GM18907 (cell line): ENCODE results near the gene C20orf204.

Experiments used
- ATAC-seq: cut with Tn5 transposase; IDR thresholded peaks from one replicate; pipeline ENCODE4 v1.9.1; 2021; ENCODE audit warnings: mild to moderate bottlenecking, moderate library complexity; ENCODE audit not compliant: unreplicated experiment

Gene C20orf204

GRCh38 chr20:64041040-64041780 is 5.2 kb downstream of the C20orf204 start:
- no peak for ATAC-seq

DNA sequence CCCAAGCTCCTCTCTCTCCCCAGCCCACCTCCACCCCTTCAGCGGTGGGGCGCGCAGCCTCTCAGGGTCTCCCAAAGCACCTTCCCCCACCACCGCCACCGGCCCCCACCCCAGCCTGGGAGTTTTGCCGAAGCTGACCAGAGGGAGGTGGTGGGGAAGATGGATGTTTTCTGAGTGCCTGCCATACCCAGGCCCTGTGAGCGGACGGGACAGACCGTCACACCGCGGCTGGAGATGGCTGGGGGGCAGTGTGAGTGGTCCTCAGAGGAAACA is 5.7 kb downstream of the C20orf204 start:
- no peak for ATAC-seq

DNA sequence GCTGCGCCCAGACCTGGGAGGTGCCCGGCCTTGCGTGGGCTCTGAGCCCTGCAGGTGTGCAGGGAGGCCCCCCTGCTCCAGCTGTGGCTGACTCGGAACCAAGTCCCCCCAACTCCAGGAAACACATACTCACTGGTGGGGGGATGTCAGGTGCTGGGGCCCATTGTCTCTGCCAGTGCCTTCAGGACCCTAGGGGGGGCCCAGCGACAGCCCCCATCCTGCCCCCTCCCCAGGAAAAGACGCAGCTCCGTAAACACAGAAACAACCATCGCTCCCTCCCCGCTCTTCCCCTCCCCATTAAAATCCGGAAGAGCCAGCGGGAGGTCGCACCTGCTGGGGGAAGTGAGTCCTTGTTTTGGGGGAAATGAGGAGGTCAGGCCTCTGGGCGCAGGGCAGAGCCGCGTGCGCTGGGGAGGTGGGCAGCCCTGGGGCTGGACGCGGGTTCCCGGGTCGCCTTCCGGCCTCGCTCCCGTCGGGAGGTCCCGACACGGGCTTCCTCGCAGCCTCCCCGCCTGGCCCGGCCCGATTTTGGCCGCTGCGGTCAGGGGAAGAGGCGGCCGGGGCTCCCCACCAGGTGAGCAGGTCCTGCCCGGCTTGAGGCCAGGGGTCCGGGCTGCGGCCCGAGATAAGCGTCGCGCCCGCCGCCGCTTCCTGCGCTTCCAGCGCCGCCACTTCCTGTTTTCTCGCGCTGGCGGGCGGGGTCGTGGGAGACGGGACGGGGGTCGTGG is 6.2 kb downstream of the C20orf204 start:
- no peak for ATAC-seq

GRCh38 chr20:64043768-64044167 is 7.8 kb downstream of the C20orf204 start:
- ATAC-seq, result no peak

DNA sequence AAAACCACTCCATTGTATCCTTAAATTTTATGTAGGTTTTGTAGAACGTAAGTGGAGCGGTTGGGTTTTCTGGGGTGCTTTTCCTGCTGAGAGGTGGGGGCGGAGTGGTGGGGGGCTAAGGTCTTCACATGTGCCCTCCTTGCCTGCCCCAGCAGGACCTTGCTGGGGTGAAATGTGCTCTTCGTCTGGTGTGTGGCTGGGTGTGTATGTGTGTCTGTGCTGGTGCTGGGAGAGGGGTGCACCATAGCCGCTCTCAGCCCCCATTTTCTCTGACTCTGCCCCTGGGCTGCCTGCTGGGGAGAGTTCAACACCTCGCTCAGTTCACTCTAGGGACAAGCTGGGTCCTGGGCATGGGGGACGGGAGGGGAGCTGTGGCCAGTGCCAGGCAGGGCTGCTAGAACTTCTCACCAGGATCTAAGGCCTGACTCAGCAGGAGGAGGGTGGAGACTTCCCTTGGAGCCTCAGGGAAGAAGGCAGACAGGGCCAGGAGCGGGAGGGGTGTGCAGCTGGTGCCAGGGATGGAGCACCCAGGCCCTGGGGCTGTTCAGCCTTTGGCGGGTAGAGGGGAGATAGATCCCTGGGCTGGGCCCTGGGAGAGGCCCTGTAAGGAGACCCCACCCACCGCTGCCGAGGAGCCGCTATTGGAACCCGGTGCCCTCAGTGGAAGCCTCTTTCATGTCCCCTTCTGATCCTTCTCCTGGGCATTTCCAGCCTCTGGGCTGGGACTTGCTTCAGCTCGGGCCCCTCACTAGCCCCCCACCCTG is 8.7 kb downstream of the C20orf204 start:
- ATAC-seq, result no peak

- ATAC-seq, result no peak
Measured at GRCh38 chr20:64045346-64046011, 9.5 kb downstream of the C20orf204 start.

DNA sequence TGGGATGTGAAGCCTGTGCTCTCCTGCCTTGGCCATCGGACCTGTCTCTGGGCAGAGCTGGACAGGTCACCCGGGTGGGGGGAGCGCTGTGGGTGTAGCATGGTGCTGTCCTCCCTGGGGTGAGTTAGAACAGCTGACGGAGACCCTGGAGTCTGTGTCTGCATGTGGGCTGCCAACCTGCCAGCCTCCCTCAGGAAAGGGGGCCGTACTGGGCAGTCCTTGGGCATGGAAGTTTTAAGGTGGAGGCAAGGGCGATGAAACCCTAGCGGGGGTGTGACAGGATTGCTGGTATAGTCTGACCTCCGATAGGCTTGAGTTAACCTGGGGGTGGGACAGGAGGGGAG is 11.0 kb downstream of the C20orf204 start:
- ATAC-seq, result no peak

DNA sequence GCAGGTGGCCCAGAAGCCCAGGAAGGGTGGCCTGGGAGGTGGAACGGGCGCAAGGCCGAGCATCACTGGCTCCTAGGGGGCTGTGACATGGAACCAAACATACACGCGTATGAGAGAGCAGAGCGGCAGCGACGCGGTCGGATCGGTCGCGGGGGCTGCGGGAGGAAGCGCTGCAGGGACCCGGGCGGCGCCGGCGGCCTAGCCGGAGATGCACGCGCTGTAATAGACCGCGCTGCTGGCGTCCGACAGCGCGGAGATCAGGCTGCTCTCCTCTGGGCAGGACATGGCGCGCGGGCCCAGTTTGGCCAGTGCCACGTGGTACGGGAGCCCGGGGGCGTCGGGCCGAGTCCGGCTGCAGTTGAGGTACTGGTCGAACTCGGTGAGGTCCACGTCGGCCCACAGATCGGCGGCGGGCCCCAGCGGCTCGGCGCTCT is 12.0 kb downstream of the C20orf204 start:
- no peak for ATAC-seq

DNA sequence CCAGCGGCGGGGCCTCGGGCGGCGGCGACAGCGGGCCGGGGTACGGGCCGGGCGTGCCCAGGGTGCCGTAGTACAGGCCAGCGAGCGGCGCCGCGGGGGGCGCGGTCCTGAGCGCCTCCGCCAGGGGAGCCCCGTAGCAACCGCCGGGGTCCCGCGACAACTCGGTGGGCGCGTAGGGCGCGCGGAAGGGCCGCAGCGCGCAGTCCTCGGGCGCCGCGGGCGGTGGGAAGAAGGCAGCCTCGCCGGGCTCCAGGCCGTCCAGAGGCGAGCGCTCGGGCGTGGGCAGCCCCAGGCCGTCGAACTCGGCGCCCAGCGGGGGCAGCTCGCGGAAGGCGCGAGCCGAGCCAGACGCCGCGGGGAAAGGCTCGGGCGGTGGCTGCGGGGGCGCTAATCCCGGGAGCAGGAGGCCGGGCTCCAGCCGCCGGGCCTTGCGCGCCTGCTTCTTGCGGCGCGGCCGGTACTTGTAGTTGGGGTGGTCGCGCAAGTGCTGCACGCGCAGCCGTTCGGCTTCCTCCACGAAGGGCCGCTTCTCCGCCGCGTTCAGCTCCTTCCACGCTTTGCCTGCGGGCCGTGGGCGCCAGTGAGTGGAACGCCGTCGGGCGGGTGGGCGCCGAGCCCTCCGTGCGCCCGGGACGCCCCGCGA is 12.5 kb downstream of the C20orf204 start:
- ATAC-seq, result no peak

- no peak for ATAC-seq
Measured at GRCh38 chr20:64049060-64049877, 13.3 kb downstream of the C20orf204 start, which contains the start of gene SOX18. Gene SOX18, minus strand, starts transcription at chr20:64049639. Its CDS starts 123 bp downstream, at chr20:64049516.

GRCh38 chr20:64049878-64050260 is 13.9 kb downstream of the C20orf204 start:
- no peak for ATAC-seq

- ATAC-seq, result no peak
Measured at GRCh38 chr20:64050261-64051032, 14.5 kb downstream of the C20orf204 start.

DNA sequence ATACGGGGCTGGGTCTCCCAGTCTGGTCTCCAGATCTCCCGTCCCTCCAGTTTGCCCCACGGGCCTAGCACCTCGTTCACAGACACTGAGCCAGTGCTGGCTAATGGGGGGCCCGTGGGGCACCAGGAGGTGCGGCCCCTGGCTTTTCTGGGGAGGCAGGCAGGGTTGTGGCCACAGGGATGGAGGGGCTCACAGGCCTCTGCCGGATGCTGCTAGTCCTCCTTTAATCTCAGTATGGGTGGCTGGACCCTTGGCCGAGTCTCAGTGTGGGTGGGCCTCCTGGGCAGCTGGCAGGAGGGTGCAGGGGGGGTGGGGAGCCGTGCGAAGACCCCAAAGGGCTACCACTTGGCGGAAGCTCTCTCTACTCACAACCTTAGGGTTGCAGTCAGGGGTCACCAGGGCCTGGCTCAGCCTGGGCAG is 15.1 kb downstream of the C20orf204 start:
- ATAC-seq, result no peak

- no peak for ATAC-seq
Measured at GRCh38 chr20:64051561-64052325, 15.8 kb downstream of the C20orf204 start.

- no peak for ATAC-seq
Measured at GRCh38 chr20:64052326-64052722, 16.3 kb downstream of the C20orf204 start.

DNA sequence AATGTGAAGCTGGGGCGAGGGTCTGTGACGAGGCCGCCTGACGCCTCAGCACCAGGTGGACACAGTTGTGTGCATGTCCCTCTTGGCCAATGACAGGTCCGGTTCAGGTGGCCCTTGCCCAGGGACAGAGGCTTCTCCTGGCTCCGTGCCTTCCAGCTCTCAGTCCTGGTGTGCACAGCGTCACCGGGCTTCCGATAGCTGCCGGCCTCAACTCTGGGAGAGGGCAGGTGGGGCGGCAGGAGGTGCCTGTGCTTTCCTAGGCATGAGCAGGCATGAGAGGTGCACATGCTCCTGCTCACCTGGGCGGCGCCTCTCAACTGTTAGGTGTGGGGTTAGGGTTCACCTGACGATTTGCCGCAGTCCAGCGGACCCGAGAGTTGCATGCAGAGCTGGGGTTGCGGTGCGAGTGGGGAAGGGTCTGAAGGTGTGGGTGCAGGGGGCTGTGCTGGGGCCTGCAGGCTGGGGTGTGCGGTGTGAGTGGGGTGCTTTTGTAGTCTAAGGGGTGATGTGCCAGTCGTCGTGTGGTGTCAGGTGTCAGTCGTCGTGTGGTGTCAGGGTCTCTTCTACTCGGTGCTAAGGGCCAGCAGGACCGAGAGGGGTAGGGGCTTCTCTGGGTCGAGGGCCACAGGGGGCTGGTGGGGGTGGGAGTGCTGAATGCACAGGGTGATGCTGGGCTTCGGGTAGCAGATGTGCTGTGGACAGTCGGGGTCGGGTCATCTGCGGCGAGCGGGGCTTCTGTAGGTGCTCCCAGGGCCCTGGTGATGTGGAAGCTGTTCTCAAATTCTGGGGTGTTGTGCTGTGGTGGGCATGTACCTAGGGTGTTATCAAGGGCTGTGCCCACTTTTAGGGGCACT is 17.2 kb downstream of the C20orf204 start:
- no peak for ATAC-seq

GRCh38 chr20:64053841-64054661 is 18.1 kb downstream of the C20orf204 start:
- no peak for ATAC-seq
